Osteoblast (primary cell): ENCODE measurements around the gene VAMP5. TPM values are rescaled to one million over a fixed set of nuclear protein-coding genes. Genes with fewer than 3 reads are reported as not detected.
"Not testable (repeated sequence)": the region's sequence is repeated elsewhere in the genome, so short reads cannot be mapped to it uniquely, and the experiment has no call there.

Experiments
- DNase-seq: peaks from one replicate; pipeline ENCODE4 v3.0.0; 2011; ENCODE audit warnings: low spot score, mixed read lengths; ENCODE audit not compliant: insufficient read length; ENCODE audit errors: missing footprints
- H2AFZ ChIP-seq: 2 replicates; pipeline ENCODE4 v1.6.0; 2011; ENCODE audit warnings: mild to moderate bottlenecking, low read length
- H3K27ac ChIP-seq: 2 replicates; pipeline ENCODE4 v1.5.1; 2011; ENCODE audit warnings: mild to moderate bottlenecking, low read depth, low read length, moderate library complexity
- H3K27me3 ChIP-seq: 2 replicates; pipeline ENCODE4 v1.6.0; 2012; ENCODE audit warnings: mild to moderate bottlenecking, control low read depth, inconsistent platforms, low read length, moderate library complexity; ENCODE audit not compliant: insufficient read depth
- H3K36me3 ChIP-seq: 2 replicates; pipeline ENCODE4 v1.5.1; 2011; ENCODE audit warnings: mild to moderate bottlenecking, low read length, control low read depth, moderate library complexity; ENCODE audit not compliant: insufficient read depth
- H3K4me1 ChIP-seq: 2 replicates; pipeline ENCODE4 v1.5.1; 2011; ENCODE audit warnings: mild to moderate bottlenecking, low read length, control low read depth, moderate library complexity; ENCODE audit not compliant: insufficient read depth
- H3K4me2 ChIP-seq: 2 replicates; pipeline ENCODE4 v1.6.0; 2011; ENCODE audit warnings: mild to moderate bottlenecking, low read length; ENCODE audit not compliant: insufficient read depth
- H3K4me3 ChIP-seq: fragments of 200-600 bp; sonication (generic); 3 replicates; pipeline ENCODE4 v1.5.1; 2012; ENCODE audit warnings: mild to moderate bottlenecking, low read length, inconsistent platforms; ENCODE audit not compliant: insufficient read depth
- H3K79me2 ChIP-seq: 2 replicates; pipeline ENCODE4 v1.6.0; 2012; ENCODE audit warnings: mild to moderate bottlenecking, low read length, control low read depth, inconsistent platforms; ENCODE audit not compliant: insufficient read depth
- H3K9me3 ChIP-seq: 2 replicates; pipeline ENCODE4 v1.5.1; 2011; ENCODE audit warnings: low read depth, low read length, control low read depth
- H4K20me1 ChIP-seq: 2 replicates; pipeline ENCODE4 v1.6.0; 2012; ENCODE audit warnings: mild to moderate bottlenecking, low read length, control low read depth; ENCODE audit not compliant: insufficient read depth
- CTCF ChIP-seq: IDR thresholded peaks from 2 replicates; pipeline ENCODE4 v1.5.1; 2011; ENCODE audit warnings: mild to moderate bottlenecking, low read depth, low read length, moderate library complexity; ENCODE audit errors: extremely low read depth
- total RNA-seq: library from RNA; depleted of rRNA; stranded (reverse); fragments of >200 nt; gene quantifications from 2 replicates; pipeline ENCODE4 v1.2.3, GENCODE V29; 2012

Gene VAMP5
- total RNA-seq, 1 donor, result 27.1 TPM

GRCh38 chr2:85611705-85612587 is 27.7 kb downstream of the VAMP5 start, which contains the start of gene C2orf68:
Gene C2orf68, minus strand, starts transcription at chr2:85612066. Its CDS starts 82 bp downstream, at chr2:85611984.
- Histone ChIP-seq H3K4me1 (peaks cover 15% of the 10 kb centered on the region), H2AFZ (peak within 1 kb of the TSS; percentile 93), H3K79me2 (peaks cover 52% of the 10 kb centered on the region)

GRCh38 chr2:85613717-85614515 is 29.7 kb downstream of the VAMP5 start:
- no peak overlapping the region for H2AFZ ChIP-seq
- H4K20me1 ChIP-seq, result peaks cover 14% of the 10 kb centered on the region
- no peak overlapping the region for H3K4me2 ChIP-seq
- TF ChIP-seq CTCF, result no peak
- H3K27me3 ChIP-seq, result no peaks in the 10 kb centered on the region
- no peak for DNase-seq
- peaks cover 20% of the 10 kb centered on the region for H3K4me1 ChIP-seq
- H3K9me3 ChIP-seq, result no peaks in the 10 kb centered on the region
- no peak overlapping the region for H3K27ac ChIP-seq
- peaks cover 53% of the 10 kb centered on the region for H3K79me2 ChIP-seq
- H3K36me3 ChIP-seq, result peaks cover 16% of the 10 kb centered on the region
- no peak overlapping the region for H3K4me3 ChIP-seq

More at GRCh38 chr2:85611705-85612587, 27.7 kb downstream of the VAMP5 start, which contains the start of gene C2orf68:
- Histone ChIP-seq H3K4me3 (peak within 1 kb of the TSS; percentile 96), H3K27ac (peak within 1 kb of the TSS; percentile 84), H3K4me2 (peak within 1 kb of the TSS; percentile 98), H3K27me3 (no peaks in the 10 kb centered on the region), H4K20me1 (peaks cover 8% of the 10 kb centered on the region), H3K9me3 (no peaks in the 10 kb centered on the region), H3K36me3 (peaks cover 29% of the 10 kb centered on the region)
- DNase-seq, result peak; percentile 98
- no peak for TF ChIP-seq CTCF

GRCh38 chr2:85614757-85615156 is 30.5 kb downstream of the VAMP5 start:
- H3K4me2 ChIP-seq, H3K9me3 ChIP-seq, H3K27me3 ChIP-seq, H2AFZ ChIP-seq, DNase-seq, H3K27ac ChIP-seq, H3K4me3 ChIP-seq: not testable (repeated sequence)
- Histone ChIP-seq H4K20me1 (peaks cover 14% of the 10 kb centered on the region), H3K4me1 (peaks cover 24% of the 10 kb centered on the region), H3K36me3 (peaks cover 13% of the 10 kb centered on the region), H3K79me2 (peaks cover 56% of the 10 kb centered on the region)

- no peak for DNase-seq
- Histone ChIP-seq H3K4me2 (no peak overlapping the region), H3K4me1 (peaks cover 20% of the 10 kb centered on the region), H3K27ac (no peak overlapping the region), H2AFZ (no peak overlapping the region), H3K79me2 (peaks cover 56% of the 10 kb centered on the region), H3K36me3 (peaks cover 13% of the 10 kb centered on the region), H3K9me3 (no peaks in the 10 kb centered on the region), H3K4me3 (no peak overlapping the region), H4K20me1 (peaks cover 11% of the 10 kb centered on the region), H3K27me3 (no peaks in the 10 kb centered on the region)
- TF ChIP-seq CTCF, result no peak
These were observed 31.1 kb downstream of the VAMP5 start for GRCh38 chr2:85615413-85615728.

GRCh38 chr2:85617723-85618122 is 33.5 kb downstream of the VAMP5 start:
- H4K20me1 ChIP-seq, H2AFZ ChIP-seq, H3K9me3 ChIP-seq, DNase-seq, H3K27me3 ChIP-seq: not testable (repeated sequence)
- Histone ChIP-seq H3K4me3 (peak overlapping the region; percentile 92), H3K79me2 (peaks cover 50% of the 10 kb centered on the region), H3K36me3 (peaks cover 33% of the 10 kb centered on the region), H3K4me1 (peaks cover 14% of the 10 kb centered on the region), H3K4me2 (peak overlapping the region; percentile 82), H3K27ac (peak overlapping the region; percentile 15)
